ENCODE measurements around the gene POLG2. TPM values are rescaled to one million over a fixed set of nuclear protein-coding genes. Genes with fewer than 3 reads are reported as not detected.
"Not testable (repeated sequence)": the region's sequence is repeated elsewhere in the genome, so short reads cannot be mapped to it uniquely, and the experiment has no call there.

POLG2 gene
- total RNA-seq, 2 experiments from 2014 or later = 36.4 to 42.9 TPM

DNA sequence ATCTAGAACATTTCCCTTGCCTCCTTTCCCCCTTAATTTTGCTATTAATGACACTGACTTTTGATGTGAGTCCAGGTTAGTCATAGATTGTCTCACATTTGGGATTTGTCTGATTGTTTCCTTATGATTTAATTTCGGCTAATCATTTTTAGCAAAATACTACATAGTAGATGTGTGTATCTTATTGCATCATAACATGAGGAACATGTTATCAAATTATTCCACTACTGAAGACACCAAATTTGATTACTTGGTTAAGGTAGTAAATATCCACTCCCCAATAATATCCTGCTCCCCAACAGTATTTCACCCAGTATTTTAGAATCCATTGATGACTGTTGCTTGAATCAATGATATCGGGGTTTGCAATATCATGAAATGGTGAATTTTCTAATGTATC is 2.7 kb downstream of the POLG2 start:
- Mint-ChIP-seq H3K36me3 (peaks cover 28% of the 10 kb centered on the region), H3K27me3 (no peaks in the 10 kb centered on the region), H3K4me3 (peak overlapping the region; percentile 100), H3K4me1 (peaks cover 52% of the 10 kb centered on the region), H3K9me3 (no peaks in the 10 kb centered on the region), H3K27ac (peak overlapping the region; percentile 44)
- POLR2A ChIA-PET = interaction anchor here (5.4 kb wide), 1 partner anchor 11 kb away, joined by 41 read pairs; the partner anchor contains the start of genes CEP95 and DDX5
- ATAC-seq (ENCODE audit: low read depth) (no peak), DNase-seq (no peak)

DNA sequence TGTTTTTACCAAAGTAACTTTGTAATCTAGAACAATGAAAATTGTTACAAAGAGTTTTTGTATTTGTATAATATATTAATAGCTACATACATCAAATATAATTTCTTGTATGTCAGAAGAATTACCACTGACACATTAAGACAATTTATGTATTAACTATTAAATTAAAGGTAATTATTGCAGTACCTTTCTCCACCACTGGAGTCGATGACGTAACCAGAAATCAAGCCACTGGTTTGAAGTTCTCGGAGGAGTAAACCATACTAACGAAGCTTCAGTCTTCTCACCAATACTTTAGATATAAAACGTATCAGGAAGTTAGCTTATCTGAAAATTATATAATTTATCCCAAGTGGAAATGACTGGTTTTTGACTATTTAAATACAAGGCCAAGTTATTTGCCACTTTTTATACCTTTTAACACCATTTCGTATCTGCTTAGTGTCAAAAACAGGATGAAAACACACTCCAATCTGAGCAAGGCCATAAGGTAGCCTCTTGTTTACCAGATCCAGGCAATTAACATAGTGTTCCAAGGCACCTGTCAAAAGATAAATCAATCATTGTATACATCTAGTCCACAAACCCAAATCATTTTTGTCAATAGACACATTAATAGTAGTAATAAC is 4.3 kb downstream of the POLG2 start:
- no peak overlapping the region for H3K27ac Mint-ChIP-seq
- no peaks in the 10 kb centered on the region for H3K9me3 Mint-ChIP-seq
- peaks cover 41% of the 10 kb centered on the region for H3K4me1 Mint-ChIP-seq
- DNase-seq = no peak
- H3K27me3 Mint-ChIP-seq = no peaks in the 10 kb centered on the region
- no peak for ATAC-seq (ENCODE audit: low read depth)
- peaks cover 29% of the 10 kb centered on the region for H3K36me3 Mint-ChIP-seq
- H3K4me3 Mint-ChIP-seq = no peak overlapping the region
- POLR2A ChIA-PET = interaction anchor here (1.1 to 5.4 kb wide), 2 partner anchors 13 to 100 kb away, joined by 3 to 41 read pairs; partner anchors contain the start of genes CEP95 and DDX5

DNA sequence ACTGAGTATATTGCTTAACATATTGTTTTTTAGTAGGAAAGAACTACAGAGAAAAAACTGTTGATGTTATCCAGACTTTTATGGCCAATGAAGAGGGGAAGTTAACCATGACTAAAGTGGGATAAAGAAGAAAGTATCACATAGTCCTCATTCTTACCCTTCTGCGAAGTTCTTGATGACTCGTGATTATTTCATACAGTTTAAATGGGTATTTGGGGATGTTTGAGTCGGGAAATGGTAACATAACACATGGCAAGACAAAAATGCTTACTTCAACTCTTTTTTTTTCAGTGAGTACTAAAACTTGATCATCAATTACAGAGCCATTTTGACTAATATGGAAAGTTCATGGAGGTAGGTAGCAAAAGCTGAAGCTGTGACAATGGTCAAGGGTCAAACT is 4.9 kb downstream of the POLG2 start:
- H3K9me3 Mint-ChIP-seq = no peaks in the 10 kb centered on the region
- H3K4me3 Mint-ChIP-seq = no peak overlapping the region
- H3K36me3 Mint-ChIP-seq = peaks cover 30% of the 10 kb centered on the region
- no peak for DNase-seq
- peaks cover 38% of the 10 kb centered on the region for H3K4me1 Mint-ChIP-seq
- POLR2A ChIA-PET = interaction anchor here (1.1 to 5.4 kb wide), 2 partner anchors 13 to 99 kb away, joined by 3 to 41 read pairs; partner anchors contain the start of genes CEP95 and DDX5
- no peaks in the 10 kb centered on the region for H3K27me3 Mint-ChIP-seq
- ATAC-seq (ENCODE audit: low read depth) = no peak
- H3K27ac Mint-ChIP-seq = no peak overlapping the region

DNA sequence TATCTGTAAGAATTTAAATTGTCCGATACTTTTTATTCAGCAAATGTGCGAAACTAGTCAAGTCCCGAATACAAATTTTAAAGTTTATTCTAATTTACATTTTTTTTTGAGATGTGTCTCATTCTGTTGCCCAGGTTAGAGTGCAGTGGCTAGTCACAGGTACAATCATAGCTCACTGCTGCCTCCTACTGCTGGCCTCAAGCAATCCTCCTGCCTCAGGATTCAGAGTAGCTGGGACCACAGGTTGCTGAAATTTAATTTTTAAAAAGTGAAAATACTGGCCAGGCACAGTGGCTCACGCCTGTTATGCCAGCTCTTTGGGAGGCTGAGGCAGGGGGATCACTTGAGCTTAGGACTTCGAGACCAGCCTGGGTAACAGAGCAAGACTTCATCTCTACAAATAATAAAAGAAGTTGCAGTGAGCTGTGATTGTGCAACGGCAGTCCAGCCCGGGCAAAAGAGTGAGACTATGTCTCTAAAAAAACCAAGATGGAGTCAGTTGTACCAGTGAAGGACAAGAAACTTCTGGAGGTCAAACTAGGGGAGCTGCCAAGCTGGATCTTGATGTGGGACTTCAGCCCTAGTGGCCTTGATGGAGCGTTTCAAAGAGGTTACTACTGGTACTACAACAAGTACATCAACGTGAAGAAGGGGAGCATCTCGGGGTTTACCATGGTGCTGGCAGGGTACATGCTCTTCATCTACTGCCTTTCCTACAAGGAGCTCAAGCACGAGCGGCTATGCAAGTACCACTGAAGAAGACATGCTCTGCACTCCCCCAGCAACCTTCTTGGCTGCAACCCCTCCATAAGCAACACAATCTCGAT is 5.6 kb downstream of the POLG2 start:
- Mint-ChIP-seq H3K9me3 (no peaks in the 10 kb centered on the region), H3K27me3 (no peaks in the 10 kb centered on the region), H3K27ac (no peak overlapping the region), H3K36me3 (peaks cover 28% of the 10 kb centered on the region), H3K4me3 (no peak overlapping the region), H3K4me1 (peaks cover 36% of the 10 kb centered on the region)
- ATAC-seq (ENCODE audit: low read depth) (peak; percentile 78), DNase-seq (peak; percentile 59)
- POLR2A ChIA-PET = interaction anchor here (0.6 to 5.4 kb wide), 3 partner anchors 14 to 141 kb away, joined by 3 to 41 read pairs (median 4); partner anchors contain the start of genes CEP95 and DDX5

DNA sequence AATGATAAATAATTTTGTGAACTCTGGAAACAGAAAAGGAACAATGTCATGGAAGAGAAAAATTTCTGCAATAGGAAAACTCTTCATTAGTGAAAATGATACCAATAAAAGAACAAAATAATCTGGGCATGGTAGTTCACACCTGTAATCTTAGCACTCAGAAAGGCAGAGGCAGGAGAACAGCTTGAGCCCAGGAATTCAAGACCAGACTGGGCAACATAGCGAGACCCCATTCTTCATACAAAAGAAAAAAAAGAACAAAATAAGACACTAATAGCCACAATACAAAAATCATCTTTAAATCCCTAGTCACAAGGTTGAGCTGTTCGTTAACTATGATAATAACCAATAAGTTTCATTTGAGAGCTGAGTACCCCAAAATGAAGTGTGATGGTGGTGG is 8.6 kb downstream of the POLG2 start:
- POLR2A ChIA-PET = interaction anchor here (0.5 kb wide), 1 partner anchor 47 kb away, joined by 4 read pairs; no protein-coding TSS in a partner anchor

DNA sequence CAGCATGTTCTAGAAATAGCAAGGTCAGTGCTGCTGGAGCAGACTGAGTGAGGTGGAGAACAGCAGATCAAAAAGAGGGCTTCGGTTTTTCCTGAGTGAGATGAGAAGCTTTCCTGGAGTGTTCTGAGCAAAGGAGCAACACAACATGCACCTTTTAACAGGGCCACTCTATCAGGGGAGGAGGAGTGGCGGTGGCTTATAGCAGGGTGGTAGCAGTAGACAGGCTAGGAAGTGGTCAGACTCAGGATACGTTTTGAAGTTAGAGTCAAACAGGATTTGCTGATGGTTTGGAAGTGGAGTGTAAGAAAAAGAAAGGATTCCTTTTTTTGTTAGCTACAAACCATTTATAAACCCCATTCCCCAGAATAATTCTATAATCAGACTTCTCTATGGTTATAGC is 12.5 kb downstream of the POLG2 start:
- Mint-ChIP-seq H3K27ac (peak overlapping the region; percentile 32), H3K36me3 (peaks cover 22% of the 10 kb centered on the region), H3K9me3 (no peaks in the 10 kb centered on the region), H3K4me1 (peaks cover 16% of the 10 kb centered on the region), H3K27me3 (no peaks in the 10 kb centered on the region), H3K4me3 (no peak overlapping the region)
- DNase-seq = no peak
- ATAC-seq (ENCODE audit: low read depth) = peak; percentile 89
- POLR2A ChIA-PET = interaction anchor here (2.0 kb wide), 1 partner anchor 21 kb away, joined by 7 read pairs; the partner anchor contains the start of gene DDX5

More for the DNA sequence above, 8.6 kb downstream of the POLG2 start:
- H3K4me3 Mint-ChIP-seq = no peak overlapping the region
- no peak overlapping the region for H3K27ac Mint-ChIP-seq
- no peaks in the 10 kb centered on the region for H3K27me3 Mint-ChIP-seq
- H3K36me3 Mint-ChIP-seq = peaks cover 27% of the 10 kb centered on the region
- peaks cover 26% of the 10 kb centered on the region for H3K4me1 Mint-ChIP-seq
- no peak for ATAC-seq (ENCODE audit: low read depth)
- no peak for DNase-seq
- no peaks in the 10 kb centered on the region for H3K9me3 Mint-ChIP-seq

DNA sequence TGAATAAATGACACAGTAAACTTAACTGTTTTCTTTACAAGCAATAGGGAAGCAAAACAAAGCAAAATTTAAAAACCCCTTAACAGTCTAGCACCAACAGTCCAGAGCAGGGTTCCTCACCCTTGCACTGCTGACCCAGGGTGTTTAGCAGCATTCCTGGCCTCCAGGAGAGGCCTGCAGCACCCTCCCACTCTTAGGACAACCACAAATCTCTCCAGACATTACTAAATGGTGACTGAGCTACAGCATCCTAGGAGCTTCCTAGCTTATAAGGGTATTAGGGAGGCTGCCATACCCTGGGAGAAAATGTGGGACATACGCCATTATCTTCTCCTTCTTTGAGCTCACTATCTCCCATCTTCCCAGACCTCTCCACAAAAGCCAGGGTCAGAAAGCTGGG is 15.9 kb downstream of the POLG2 start:
- H3K4me1 Mint-ChIP-seq = peaks cover 15% of the 10 kb centered on the region
- H3K27me3 Mint-ChIP-seq = no peaks in the 10 kb centered on the region
- ATAC-seq (ENCODE audit: low read depth) = no peak
- H3K4me3 Mint-ChIP-seq = no peak overlapping the region
- DNase-seq = no peak
- no peaks in the 10 kb centered on the region for H3K9me3 Mint-ChIP-seq
- no peak overlapping the region for H3K27ac Mint-ChIP-seq
- POLR2A ChIA-PET = no interaction called here
- peaks cover 15% of the 10 kb centered on the region for H3K36me3 Mint-ChIP-seq

DNA sequence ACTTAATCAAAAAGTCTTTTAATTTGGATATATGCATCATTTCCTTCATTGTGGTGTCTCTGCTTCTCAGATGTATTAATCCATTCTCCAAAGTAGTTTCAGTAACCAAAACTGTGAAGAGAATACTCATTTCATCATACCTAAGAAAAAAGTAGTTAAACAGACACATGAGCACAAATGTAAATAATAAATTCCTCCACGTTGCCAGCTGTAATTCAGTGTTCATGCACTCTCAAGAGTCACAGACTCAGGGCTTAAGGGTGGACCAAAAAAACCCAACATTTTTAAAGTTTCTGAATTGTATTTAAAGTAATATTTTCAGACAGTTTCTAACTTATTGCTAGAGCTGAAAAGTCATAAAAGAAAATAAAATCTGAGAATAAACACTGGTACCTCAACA is 19.0 kb downstream of the POLG2 start:
- DNase-seq (no peak), ATAC-seq (ENCODE audit: low read depth) (no peak)
- no peak overlapping the region for H3K4me3 Mint-ChIP-seq
- no peaks in the 10 kb centered on the region for H3K9me3 Mint-ChIP-seq
- peaks cover 2% of the 10 kb centered on the region for H3K4me1 Mint-ChIP-seq
- no peaks in the 10 kb centered on the region for H3K27me3 Mint-ChIP-seq
- no peak overlapping the region for H3K27ac Mint-ChIP-seq
- POLR2A ChIA-PET = no interaction called here
- peaks cover 4% of the 10 kb centered on the region for H3K36me3 Mint-ChIP-seq

DNA sequence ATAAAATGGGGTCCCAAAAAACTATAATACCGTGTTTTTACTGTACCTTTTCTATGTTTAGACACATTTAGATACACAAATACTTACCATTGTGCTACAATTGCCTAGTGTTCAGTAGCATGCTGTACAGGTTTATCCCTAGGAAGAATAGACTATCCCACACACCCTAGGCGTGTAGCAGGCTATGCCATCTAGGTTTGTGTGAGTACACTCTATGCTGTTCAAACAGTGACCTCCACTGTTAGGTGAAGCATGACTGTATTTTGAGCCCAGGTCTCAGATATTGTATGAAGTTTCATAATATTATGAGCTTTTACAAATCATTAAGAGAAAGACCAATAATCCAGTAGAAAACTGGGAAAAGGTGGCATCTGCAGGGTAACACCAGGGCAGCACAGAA is 24.3 kb downstream of the POLG2 start:
- peaks cover 5% of the 10 kb centered on the region for H3K27me3 Mint-ChIP-seq
- DNase-seq = no peak
- no peak for ATAC-seq (ENCODE audit: low read depth)
- no peaks in the 10 kb centered on the region for H3K4me1 Mint-ChIP-seq
- H3K4me3 Mint-ChIP-seq = no peak overlapping the region
- no peaks in the 10 kb centered on the region for H3K36me3 Mint-ChIP-seq
- no peaks in the 10 kb centered on the region for H3K9me3 Mint-ChIP-seq
- POLR2A ChIA-PET = no interaction called here
- no peak overlapping the region for H3K27ac Mint-ChIP-seq

DNA sequence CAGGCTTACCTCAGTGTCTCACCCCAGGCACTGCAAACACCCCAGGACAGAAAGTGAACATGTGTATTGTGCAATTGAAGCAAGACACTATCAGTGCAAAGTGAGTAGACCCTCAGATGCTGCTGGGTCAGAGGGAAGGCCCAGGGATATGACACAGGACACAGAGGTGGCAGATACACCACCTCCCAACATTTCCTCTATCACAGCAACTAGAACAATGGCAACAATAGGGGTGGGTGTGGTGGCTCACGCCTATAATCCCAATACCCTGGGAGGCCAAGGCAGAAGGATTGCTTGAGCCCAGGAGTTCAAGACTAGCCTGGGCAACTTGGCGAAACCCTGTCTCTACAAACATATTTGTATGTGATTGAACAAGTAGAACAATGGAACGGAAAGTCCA is 25.4 kb downstream of the POLG2 start:
- POLR2A ChIA-PET = no interaction called here
- Mint-ChIP-seq H3K4me1 (no peaks in the 10 kb centered on the region), H3K27ac (no peak overlapping the region), H3K9me3 (no peaks in the 10 kb centered on the region), H3K27me3 (peaks cover 6% of the 10 kb centered on the region), H3K36me3 (no peaks in the 10 kb centered on the region), H3K4me3 (no peak overlapping the region)
- DNase-seq (no peak), ATAC-seq (ENCODE audit: low read depth) (no peak)

DNA sequence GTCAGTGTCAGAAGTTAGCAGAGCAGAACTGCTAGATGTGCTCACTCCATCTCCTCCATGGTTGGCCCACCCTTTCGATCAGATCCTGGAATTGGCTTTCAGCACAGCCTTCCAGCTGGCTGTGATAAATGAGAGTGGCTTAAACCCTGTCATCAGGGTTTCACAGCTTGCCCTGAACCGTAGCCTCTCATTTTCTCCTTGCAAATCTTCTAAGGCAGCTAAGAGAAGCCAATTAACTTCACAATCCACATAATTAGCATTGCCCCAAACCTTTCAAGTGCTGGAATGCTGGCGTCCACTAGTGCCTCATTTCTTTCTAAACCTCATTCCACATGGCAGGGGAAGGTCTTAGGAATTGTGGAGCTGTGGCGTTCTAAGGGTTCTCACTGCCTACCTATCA is 26.2 kb downstream of the POLG2 start:
- POLR2A ChIA-PET = interaction anchor here (0.6 kb wide), 1 partner anchor 11 kb away, joined by 6 read pairs; no protein-coding TSS in a partner anchor

DNA sequence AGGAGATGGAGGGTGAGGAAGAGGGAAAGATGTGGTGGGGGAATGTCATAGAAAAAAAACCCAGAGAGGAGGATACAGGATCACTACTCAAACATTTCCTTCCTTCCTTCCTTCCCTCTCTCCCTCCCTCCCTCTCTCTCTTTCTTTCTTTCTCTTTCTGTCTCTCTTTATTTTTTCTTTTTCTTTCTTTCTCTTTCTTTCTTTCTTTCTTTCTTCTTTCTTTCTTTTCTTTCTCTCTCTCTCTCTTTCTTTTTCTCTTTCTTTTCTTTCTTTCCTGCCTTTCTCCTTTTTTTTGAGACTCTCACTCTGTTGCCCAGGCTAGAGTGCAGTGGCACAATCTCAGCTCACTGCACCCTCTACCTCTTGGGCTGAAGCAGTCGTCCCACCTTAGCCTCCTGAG is 30.0 kb downstream of the POLG2 start:
- DNase-seq; POLR2A ChIA-PET; H3K4me3 Mint-ChIP-seq; H3K36me3 Mint-ChIP-seq; H3K27ac Mint-ChIP-seq; ATAC-seq (ENCODE audit: low read depth); H3K9me3 Mint-ChIP-seq; H3K4me1 Mint-ChIP-seq: not testable (repeated sequence)
- peaks cover 12% of the 10 kb centered on the region for H3K27me3 Mint-ChIP-seq

More for the DNA sequence above, 26.2 kb downstream of the POLG2 start:
- Mint-ChIP-seq H3K27me3 (peaks cover 12% of the 10 kb centered on the region), H3K4me3 (no peak overlapping the region), H3K4me1 (no peaks in the 10 kb centered on the region), H3K9me3 (no peaks in the 10 kb centered on the region), H3K36me3 (no peaks in the 10 kb centered on the region), H3K27ac (no peak overlapping the region)
- DNase-seq (no peak), ATAC-seq (ENCODE audit: low read depth) (no peak)

DNA sequence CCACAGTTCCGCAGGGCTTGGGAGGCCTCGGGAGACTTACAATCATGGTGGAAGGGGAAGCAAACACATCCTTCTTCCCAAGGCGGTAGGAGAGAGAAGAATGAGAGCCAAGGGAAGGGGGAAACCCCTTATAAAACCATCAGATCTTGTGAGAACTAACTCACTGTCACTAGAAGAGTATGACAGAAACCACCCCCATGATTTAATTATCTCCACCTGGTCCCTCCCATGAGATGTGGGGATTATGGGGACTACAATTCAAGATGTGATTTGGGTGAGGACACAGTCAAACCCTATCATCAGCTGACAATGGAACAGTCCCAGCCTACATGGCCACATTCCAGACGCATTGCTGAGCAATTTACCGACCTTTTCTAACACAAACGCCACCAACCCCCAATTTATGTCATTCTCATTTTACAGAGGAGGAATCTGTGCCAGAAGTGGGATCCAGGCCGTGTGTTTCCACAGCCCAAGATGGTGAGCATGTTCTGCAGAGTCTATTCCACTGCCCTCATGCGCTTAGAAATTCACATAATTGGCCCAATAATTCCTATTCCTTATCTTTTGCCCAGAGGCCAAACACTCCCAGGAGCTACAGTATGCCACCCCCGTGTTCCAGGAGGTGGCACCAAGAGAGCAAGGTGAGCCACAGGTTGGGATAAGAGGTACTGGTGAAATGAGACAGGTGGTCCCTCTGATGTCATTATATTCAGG is 30.7 kb downstream of the POLG2 start:
- H3K27ac Mint-ChIP-seq = no peak overlapping the region
- no peak for DNase-seq
- H3K4me1 Mint-ChIP-seq = no peaks in the 10 kb centered on the region
- no peaks in the 10 kb centered on the region for H3K36me3 Mint-ChIP-seq
- peaks cover 12% of the 10 kb centered on the region for H3K27me3 Mint-ChIP-seq
- no peak for ATAC-seq (ENCODE audit: low read depth)
- H3K9me3 Mint-ChIP-seq = no peaks in the 10 kb centered on the region
- POLR2A ChIA-PET = no interaction called here
- no peak overlapping the region for H3K4me3 Mint-ChIP-seq

All from activated naive CD8-positive, alpha-beta T cell treated with anti-CD3 and anti-CD28 coated beads, Interleukin-2, amount 10 ng/mL, durations not matched to agents 7 days and 5 days (primary cell).